H1 (cell line): Measurements from ENCODE around the gene ORAI3. TPM values are rescaled to one million over a fixed set of nuclear protein-coding genes. Genes with fewer than 3 reads are reported as not detected.

Source experiments
- ASH2L ChIP-seq: fragments of 200-600, 300-600 bp; sonication (generic); IDR thresholded peaks from one replicate; pipeline ENCODE4 v1.7.1; 2017; ENCODE audit warnings: low read length
- SIN3A ChIP-seq, 2 experiments: IDR thresholded peaks in 1 of 2; conservative IDR thresholded peaks in 1 of 2; 2 replicates each; pipeline ENCODE4 v1.6.1; 2011 to 2012; ENCODE audit warnings: low read length in 2 of 2, improper control_type of control experiment in 1 of 2, low read depth in 1 of 2, mild to moderate bottlenecking in 1 of 2
- polyA plus RNA-seq, 7 experiments: library from polyadenylated mRNA; depleted of rRNA in 3 of 7; stranded (reverse) in 5 of 7; unstranded in 2 of 7; fragments of >200 nt in 5 of 7; fragments of 200-250 nt in 2 of 7; gene quantifications; 1 replicate in 5 of 7; 2 replicates in 1 of 7; 4 replicates in 1 of 7; pipeline versions ENCODE4 v1.2.1 to v1.2.3, GENCODE V29; 2011 to 2013; ENCODE audit warnings: missing spikeins in 2 of 7, mixed read lengths in 2 of 7
- total RNA-seq: library from RNA; stranded (reverse); fragmentation: NEBNext Ultra II Directional; extraction: Animal tissue kit (Norgen Biotek cat#: 25700); gene quantifications from 2 replicates; pipeline ENCODE4 v1.2.1, GENCODE V29; 2021

ORAI3 gene
- total and polyA plus RNA-seq, 2 of the 8 experiments (the other 6 are each of a cell fraction or from before 2014, with no cell fraction given) = 8.7 to 24.5 TPM

DNA sequence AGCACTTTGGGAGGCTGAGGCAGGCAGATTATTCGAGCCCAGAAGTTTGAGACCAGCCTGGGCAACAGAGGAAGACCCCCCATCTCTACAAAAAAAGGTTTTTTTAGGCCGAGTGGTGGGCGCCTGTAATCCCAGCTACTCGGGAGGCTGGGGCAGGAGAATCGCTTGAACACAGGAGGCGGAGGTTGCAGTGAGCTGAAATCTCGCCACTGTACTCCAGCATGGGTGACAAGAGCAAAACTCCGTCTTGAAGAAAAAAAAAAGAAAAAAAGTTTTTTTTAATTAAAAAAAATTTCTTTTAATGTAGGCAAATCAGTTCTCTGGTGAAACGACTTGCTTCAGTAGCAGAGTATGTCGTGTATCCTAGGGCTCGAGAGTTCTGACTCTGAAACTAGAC, 47.1 kb downstream of the ORAI3 start (continued):
- TF ChIP-seq ASH2L (no peak), SIN3A (conservative IDR thresholded peaks at IDR 0.05 in 1 of 2, IDR thresholded peaks at IDR 0.05 in 1 of 2; ENCODE audit: low read depth in 1 of 2, low read length in 2 of 2) (no peak)
